Liver (tissue), 9 donors: ENCODE results near the gene ASB1. TPM values are rescaled to one million over a fixed set of nuclear protein-coding genes. Genes with fewer than 3 reads are reported as not detected.

Experiments
- DNase-seq: peaks from one replicate; pipeline ENCODE4 v3.0.0-alpha.2; 2017; ENCODE audit warnings: low spot score
- H3K27ac ChIP-seq, 2 donors: one replicate each; pipeline ENCODE4 v1.7.0; 2013; ENCODE audit warnings: inconsistent platforms in 2 of 2, low read length in 2 of 2, control low read depth in 1 of 2, low read depth in 1 of 2, mild to moderate bottlenecking in 1 of 2
- H3K27me3 ChIP-seq, 4 donors: one replicate each; pipeline versions ENCODE4 v1.6.1 to v1.7.0; 2013; ENCODE audit warnings: low read length in 3 of 4, inconsistent platforms in 1 of 4, mild to moderate bottlenecking in 1 of 4, moderate library complexity in 1 of 4; ENCODE audit not compliant: control insufficient read depth in 4 of 4, insufficient read depth in 4 of 4
- H3K36me3 ChIP-seq, 4 donors: one replicate each; pipeline versions ENCODE4 v1.6.1 to v1.7.0; 2013; ENCODE audit warnings: low read length in 3 of 4, mild to moderate bottlenecking in 3 of 4, low read depth in 1 of 4, moderate library complexity in 1 of 4; ENCODE audit not compliant: control insufficient read depth in 4 of 4, insufficient read depth in 3 of 4
- H3K4me1 ChIP-seq, 4 donors: one replicate each; pipeline versions ENCODE4 v1.6.1 to v1.7.0; 2013; ENCODE audit warnings: low read length in 3 of 4, mild to moderate bottlenecking in 3 of 4, moderate library complexity in 1 of 4; ENCODE audit not compliant: control insufficient read depth in 4 of 4, insufficient read depth in 4 of 4
- H3K4me3 ChIP-seq, 3 donors: one replicate each; pipeline versions ENCODE4 v1.6.1 to v1.7.0; 2013; ENCODE audit warnings: low read length in 3 of 3, control low read depth in 1 of 3, low read depth in 1 of 3, mild to moderate bottlenecking in 1 of 3
- H3K9ac ChIP-seq, 2 donors: one replicate each; pipeline ENCODE4 v1.7.0; 2013; ENCODE audit warnings: low read length in 2 of 2, mild to moderate bottlenecking in 2 of 2, moderate library complexity in 2 of 2, control low read depth in 1 of 2, low read depth in 1 of 2
- H3K9me3 ChIP-seq, 4 donors: one replicate each; pipeline versions ENCODE4 v1.6.1 to v1.7.0; 2013; ENCODE audit warnings: low read length in 3 of 4; ENCODE audit not compliant: control insufficient read depth in 4 of 4
- EGR1 ChIP-seq, 2 donors: IDR thresholded peaks; 2 replicates each; pipeline ENCODE4 v1.6.1; 2016 to 2018; ENCODE audit warnings: antibody characterized with exemption in 2 of 2, low read depth in 2 of 2
- FOXA1 ChIP-seq: IDR thresholded peaks from 2 replicates; pipeline ENCODE4 v1.6.1; 2016; ENCODE audit warnings: antibody characterized with exemption
- FOXA2 ChIP-seq: IDR thresholded peaks from 2 replicates; pipeline ENCODE4 v1.6.1; 2016; ENCODE audit warnings: antibody characterized with exemption
- GABPA ChIP-seq, 2 donors: IDR thresholded peaks in 1 of 2; conservative IDR thresholded peaks in 1 of 2; 2 replicates each; pipeline ENCODE4 v1.6.1; 2016; ENCODE audit warnings: antibody characterized with exemption in 2 of 2, mild to moderate bottlenecking in 1 of 2, moderate library complexity in 1 of 2
- HNF4A ChIP-seq, 2 donors: conservative IDR thresholded peaks; 2 replicates each; pipeline ENCODE4 v1.6.1; 2016; ENCODE audit warnings: antibody characterized with exemption in 2 of 2, mild to moderate bottlenecking in 2 of 2
- HNF4G ChIP-seq: IDR thresholded peaks from 2 replicates; pipeline ENCODE4 v1.6.1; 2016; ENCODE audit warnings: antibody characterized with exemption
- JUND ChIP-seq, 2 donors: IDR thresholded peaks; 2 replicates each; pipeline ENCODE4 v1.6.1; 2016; ENCODE audit warnings: antibody characterized with exemption in 2 of 2
- NR2F2 ChIP-seq: IDR thresholded peaks from 2 replicates; pipeline ENCODE4 v1.6.1; 2016; ENCODE audit warnings: antibody characterized with exemption
- RAD21 ChIP-seq, 2 donors: IDR thresholded peaks; 2 replicates each; pipeline ENCODE4 v1.6.1; 2016; ENCODE audit warnings: antibody characterized with exemption in 2 of 2, mild to moderate bottlenecking in 2 of 2
- SP1 ChIP-seq: IDR thresholded peaks from 2 replicates; pipeline ENCODE4 v1.6.1; 2018; ENCODE audit warnings: antibody characterized with exemption, mild to moderate bottlenecking
- TAF1 ChIP-seq: conservative IDR thresholded peaks from 2 replicates; pipeline ENCODE4 v1.6.1; 2016; ENCODE audit warnings: antibody characterized with exemption, mild to moderate bottlenecking
- YY1 ChIP-seq: IDR thresholded peaks from 2 replicates; pipeline ENCODE4 v1.6.1; 2016; ENCODE audit warnings: antibody characterized with exemption, mild to moderate bottlenecking
- ZBTB33 ChIP-seq: IDR thresholded peaks from 2 replicates; pipeline ENCODE4 v1.6.1; 2016; ENCODE audit warnings: antibody characterized with exemption
- WGBS: extraction: QIAGEN DNeasy Blood & Tissue Kit; methylation state at CpG from one replicate; pipeline ENCODE4 v1.1.7; 2013; 5-methylcytosine and 5-hydroxymethylcytosine counted together
- polyA plus RNA-seq, 2 donors: library from polyadenylated mRNA; stranded (reverse) in 1 of 2; unstranded in 1 of 2; fragments of 200-250 nt in 1 of 2; fragments of >200 nt in 1 of 2; fragmentation: Nextera tagmentation in 1 of 2; extraction: Ambion mirVana in 1 of 2; gene quantifications; one replicate each; pipeline versions ENCODE4 v1.2.1 to v1.2.3, GENCODE V29; 2013 to 2015
- total RNA-seq, 2 donors: library from RNA; depleted of rRNA; stranded (reverse); fragments of >200 nt; gene quantifications; one replicate each; pipeline ENCODE4 v1.2.3, GENCODE V29; 2014
- TF ChIP-seq, protein P1 (sequence below): IDR thresholded peaks from 2 replicates; pipeline ENCODE4 v1.6.1; 2016; ENCODE audit warnings: antibody characterized with exemption
- TF ChIP-seq, protein P2 (sequence below): fragments of 150-350 bp; IDR thresholded peaks from 2 replicates; pipeline ENCODE4 v1.5.1; 2017; ENCODE audit warnings: improper control_type of control experiment, low read depth, low read length; ENCODE audit not compliant: missing input control
- TF ChIP-seq, protein P3 (sequence below): IDR thresholded peaks from 2 replicates; pipeline ENCODE4 v1.6.1; 2016; ENCODE audit warnings: antibody characterized with exemption, mild to moderate bottlenecking
- TF ChIP-seq, protein P4 (sequence below): IDR thresholded peaks from 2 replicates; pipeline ENCODE4 v1.6.1; 2016; ENCODE audit warnings: antibody characterized with exemption
- donor health status: healthy.
- donor health status: healthy.
- donor health status: healthy.
- donor health status: healthy.
- donor health status: healthy.

The ASB1 gene
- total and polyA plus RNA-seq, 4 donors, result 6.1 to 15.2 (median 10.5) TPM

- no peaks in the 10 kb centered on the region for H3K9me3 ChIP-seq
- no peaks in the 10 kb centered on the region for H3K27me3 ChIP-seq
- peaks cover 0 to 5% (median 0%) of the 10 kb centered on the region in 4 donors for H3K4me1 ChIP-seq
- WGBS, result 93% methylated on average over 7 of the region's 7 CpGs
- H3K9ac ChIP-seq, result no peak overlapping the region
- no peak overlapping the region for H3K27ac ChIP-seq
- TF ChIP-seq HNF4A (conservative IDR thresholded peaks at IDR 0.05) (no peak), NR2F2 (no peak), JUND (IDR thresholded peaks at IDR 0.05) (no peak), RAD21 (IDR thresholded peaks at IDR 0.05) (no peak), YY1 (no peak), TAF1 (no peak), ZBTB33 (no peak), EGR1 (IDR thresholded peaks at IDR 0.05; ENCODE audit: low read depth in 2 of 2) (no peak), SP1 (no peak)
- TF ChIP-seq, protein P1, sequence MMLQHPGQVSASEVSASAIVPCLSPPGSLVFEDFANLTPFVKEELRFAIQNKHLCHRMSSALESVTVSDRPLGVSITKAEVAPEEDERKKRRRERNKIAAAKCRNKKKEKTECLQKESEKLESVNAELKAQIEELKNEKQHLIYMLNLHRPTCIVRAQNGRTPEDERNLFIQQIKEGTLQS, result no peak
- TF ChIP-seq, protein P2, sequence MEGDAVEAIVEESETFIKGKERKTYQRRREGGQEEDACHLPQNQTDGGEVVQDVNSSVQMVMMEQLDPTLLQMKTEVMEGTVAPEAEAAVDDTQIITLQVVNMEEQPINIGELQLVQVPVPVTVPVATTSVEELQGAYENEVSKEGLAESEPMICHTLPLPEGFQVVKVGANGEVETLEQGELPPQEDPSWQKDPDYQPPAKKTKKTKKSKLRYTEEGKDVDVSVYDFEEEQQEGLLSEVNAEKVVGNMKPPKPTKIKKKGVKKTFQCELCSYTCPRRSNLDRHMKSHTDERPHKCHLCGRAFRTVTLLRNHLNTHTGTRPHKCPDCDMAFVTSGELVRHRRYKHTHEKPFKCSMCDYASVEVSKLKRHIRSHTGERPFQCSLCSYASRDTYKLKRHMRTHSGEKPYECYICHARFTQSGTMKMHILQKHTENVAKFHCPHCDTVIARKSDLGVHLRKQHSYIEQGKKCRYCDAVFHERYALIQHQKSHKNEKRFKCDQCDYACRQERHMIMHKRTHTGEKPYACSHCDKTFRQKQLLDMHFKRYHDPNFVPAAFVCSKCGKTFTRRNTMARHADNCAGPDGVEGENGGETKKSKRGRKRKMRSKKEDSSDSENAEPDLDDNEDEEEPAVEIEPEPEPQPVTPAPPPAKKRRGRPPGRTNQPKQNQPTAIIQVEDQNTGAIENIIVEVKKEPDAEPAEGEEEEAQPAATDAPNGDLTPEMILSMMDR, result no peak
- TF ChIP-seq, protein P3, sequence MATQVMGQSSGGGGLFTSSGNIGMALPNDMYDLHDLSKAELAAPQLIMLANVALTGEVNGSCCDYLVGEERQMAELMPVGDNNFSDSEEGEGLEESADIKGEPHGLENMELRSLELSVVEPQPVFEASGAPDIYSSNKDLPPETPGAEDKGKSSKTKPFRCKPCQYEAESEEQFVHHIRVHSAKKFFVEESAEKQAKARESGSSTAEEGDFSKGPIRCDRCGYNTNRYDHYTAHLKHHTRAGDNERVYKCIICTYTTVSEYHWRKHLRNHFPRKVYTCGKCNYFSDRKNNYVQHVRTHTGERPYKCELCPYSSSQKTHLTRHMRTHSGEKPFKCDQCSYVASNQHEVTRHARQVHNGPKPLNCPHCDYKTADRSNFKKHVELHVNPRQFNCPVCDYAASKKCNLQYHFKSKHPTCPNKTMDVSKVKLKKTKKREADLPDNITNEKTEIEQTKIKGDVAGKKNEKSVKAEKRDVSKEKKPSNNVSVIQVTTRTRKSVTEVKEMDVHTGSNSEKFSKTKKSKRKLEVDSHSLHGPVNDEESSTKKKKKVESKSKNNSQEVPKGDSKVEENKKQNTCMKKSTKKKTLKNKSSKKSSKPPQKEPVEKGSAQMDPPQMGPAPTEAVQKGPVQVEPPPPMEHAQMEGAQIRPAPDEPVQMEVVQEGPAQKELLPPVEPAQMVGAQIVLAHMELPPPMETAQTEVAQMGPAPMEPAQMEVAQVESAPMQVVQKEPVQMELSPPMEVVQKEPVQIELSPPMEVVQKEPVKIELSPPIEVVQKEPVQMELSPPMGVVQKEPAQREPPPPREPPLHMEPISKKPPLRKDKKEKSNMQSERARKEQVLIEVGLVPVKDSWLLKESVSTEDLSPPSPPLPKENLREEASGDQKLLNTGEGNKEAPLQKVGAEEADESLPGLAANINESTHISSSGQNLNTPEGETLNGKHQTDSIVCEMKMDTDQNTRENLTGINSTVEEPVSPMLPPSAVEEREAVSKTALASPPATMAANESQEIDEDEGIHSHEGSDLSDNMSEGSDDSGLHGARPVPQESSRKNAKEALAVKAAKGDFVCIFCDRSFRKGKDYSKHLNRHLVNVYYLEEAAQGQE, result no peak
- DNase-seq, result no peak
- peaks cover 0 to 2% (median under 1%) of the 10 kb centered on the region in 4 donors for H3K36me3 ChIP-seq
- no peak overlapping the region for H3K4me3 ChIP-seq
Measured at GRCh38 chr2:238380336-238380735, 46.4 kb upstream of the ASB1 start.

DNA sequence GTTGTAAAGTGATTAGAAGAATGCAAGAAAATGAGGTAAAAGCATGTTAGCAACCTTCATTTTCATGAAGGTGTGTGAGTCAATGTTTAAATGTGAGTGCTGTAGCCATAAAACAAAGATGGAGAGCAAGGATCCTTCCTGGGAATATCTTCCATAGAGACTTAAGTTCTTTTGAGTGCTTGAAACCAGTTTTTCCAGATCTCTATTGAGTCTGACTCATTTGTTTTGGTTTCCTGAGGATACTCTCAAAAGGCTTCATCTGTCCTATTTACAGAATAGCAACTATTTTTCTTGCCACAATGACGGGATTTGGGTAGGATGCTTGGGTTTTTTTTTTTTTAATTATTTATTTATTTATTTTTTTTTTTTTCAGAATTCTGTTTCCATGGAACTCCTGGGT is 45.9 kb upstream of the ASB1 start:
- Histone ChIP-seq H3K27me3 (no peaks in the 10 kb centered on the region), H3K4me1 (peaks cover 0 to 5% (median 0%) of the 10 kb centered on the region in 4 donors), H3K4me3 (no peak overlapping the region), H3K9me3 (no peaks in the 10 kb centered on the region), H3K36me3 (peaks cover 0 to 2% (median under 1%) of the 10 kb centered on the region in 4 donors), H3K27ac (no peak overlapping the region), H3K9ac (no peak overlapping the region)
- WGBS, result 88% methylated on average over 1 of the region's 1 CpG
- no peak for DNase-seq
- no peak for TF ChIP-seq FOXA2
- TF ChIP-seq SP1, result no peak
- no peak for TF ChIP-seq NR2F2
- TF ChIP-seq, protein P2, result no peak
- no peak for TF ChIP-seq RAD21 (IDR thresholded peaks at IDR 0.05)
- TF ChIP-seq, protein P4, sequence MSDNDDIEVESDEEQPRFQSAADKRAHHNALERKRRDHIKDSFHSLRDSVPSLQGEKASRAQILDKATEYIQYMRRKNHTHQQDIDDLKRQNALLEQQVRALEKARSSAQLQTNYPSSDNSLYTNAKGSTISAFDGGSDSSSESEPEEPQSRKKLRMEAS, result no peak
- no peak for TF ChIP-seq TAF1
- TF ChIP-seq, protein P1, result no peak
- TF ChIP-seq, protein P3, result no peak
- TF ChIP-seq YY1, result no peak
- no peak for TF ChIP-seq HNF4G
- TF ChIP-seq FOXA1, result no peak
- TF ChIP-seq GABPA (IDR thresholded peaks at IDR 0.05 in 1 of 2, conservative IDR thresholded peaks at IDR 0.05 in 1 of 2), result no peak
- no peak for TF ChIP-seq HNF4A (conservative IDR thresholded peaks at IDR 0.05)
- no peak for TF ChIP-seq EGR1 (IDR thresholded peaks at IDR 0.05; ENCODE audit: low read depth in 2 of 2)
